ENCODE data around the gene CNMD. TPM values are rescaled to one million over a fixed set of nuclear protein-coding genes. Genes with fewer than 3 reads are reported as not detected.
A peak's percentile ranks its signal among the peaks of the same experiment; 100 is the strongest.

The CNMD gene
- total RNA-seq, 1 donor from 2014 or later: 1.1 TPM

GRCh38 chr13:52670726-52671125, 68.9 kb downstream of the CNMD start:
- Mint-ChIP-seq H3K27me3 (no peaks in the 10 kb centered on the region), H3K4me1 (ENCODE audit: low read depth) (peaks cover 3% of the 10 kb centered on the region), H3K9me3 (ENCODE audit: low read depth) (no peaks in the 10 kb centered on the region), H3K36me3 (ENCODE audit: insufficient read depth) (peaks cover 12% of the 10 kb centered on the region), H3K27ac (no peak overlapping the region), H3K4me3 (ENCODE audit: low read depth) (no peak overlapping the region)
- TF ChIP-seq CTCF (IDR thresholded peaks at IDR 0.05; ENCODE audit: unreplicated experiment): no peak
- DNase-seq (ENCODE audit: low spot score, unreplicated experiment): no peak

GRCh38 chr13:52669677-52670076, 69.9 kb downstream of the CNMD start:
- no peak for TF ChIP-seq CTCF (IDR thresholded peaks at IDR 0.05; ENCODE audit: unreplicated experiment)
- Mint-ChIP-seq H3K27me3 (no peaks in the 10 kb centered on the region), H3K4me1 (ENCODE audit: low read depth) (peaks cover 3% of the 10 kb centered on the region), H3K36me3 (ENCODE audit: insufficient read depth) (peaks cover 14% of the 10 kb centered on the region), H3K9me3 (ENCODE audit: low read depth) (no peaks in the 10 kb centered on the region), H3K4me3 (ENCODE audit: low read depth) (no peak overlapping the region), H3K27ac (no peak overlapping the region)
- DNase-seq (ENCODE audit: low spot score, unreplicated experiment): no peak

- no peak for DNase-seq (ENCODE audit: low spot score, unreplicated experiment)
- no peak overlapping the region for H3K27ac Mint-ChIP-seq
- peak; percentile 54 for TF ChIP-seq CTCF (IDR thresholded peaks at IDR 0.05; ENCODE audit: unreplicated experiment)
- peaks cover 13% of the 10 kb centered on the region for H3K36me3 Mint-ChIP-seq (ENCODE audit: insufficient read depth)
- H3K4me3 Mint-ChIP-seq (ENCODE audit: low read depth): no peak overlapping the region
- H3K27me3 Mint-ChIP-seq: no peaks in the 10 kb centered on the region
- H3K9me3 Mint-ChIP-seq (ENCODE audit: low read depth): no peaks in the 10 kb centered on the region
- H3K4me1 Mint-ChIP-seq (ENCODE audit: low read depth): no peaks in the 10 kb centered on the region
Observed at GRCh38 chr13:52665325-52665724, 74.3 kb downstream of the CNMD start.

- no peak for TF ChIP-seq CTCF (IDR thresholded peaks at IDR 0.05; ENCODE audit: unreplicated experiment)
- Mint-ChIP-seq H3K4me3 (ENCODE audit: low read depth) (no peak overlapping the region), H3K27me3 (no peaks in the 10 kb centered on the region), H3K36me3 (ENCODE audit: insufficient read depth) (peaks cover 16% of the 10 kb centered on the region), H3K27ac (no peak overlapping the region), H3K4me1 (ENCODE audit: low read depth) (no peaks in the 10 kb centered on the region), H3K9me3 (ENCODE audit: low read depth) (no peaks in the 10 kb centered on the region)
- no peak for DNase-seq (ENCODE audit: low spot score, unreplicated experiment)
Observed at GRCh38 chr13:52664272-52664671, 75.3 kb downstream of the CNMD start.

GRCh38 chr13:52659340-52659739, 80.3 kb downstream of the CNMD start:
- Mint-ChIP-seq H3K27me3 (no peaks in the 10 kb centered on the region), H3K4me1 (ENCODE audit: low read depth) (no peaks in the 10 kb centered on the region), H3K27ac (no peak overlapping the region), H3K36me3 (ENCODE audit: insufficient read depth) (peaks cover 7% of the 10 kb centered on the region), H3K9me3 (ENCODE audit: low read depth) (no peaks in the 10 kb centered on the region), H3K4me3 (ENCODE audit: low read depth) (no peak overlapping the region)
- no peak for TF ChIP-seq CTCF (IDR thresholded peaks at IDR 0.05; ENCODE audit: unreplicated experiment)
- no peak for DNase-seq (ENCODE audit: low spot score, unreplicated experiment)

Other genes starting within 250 kb of the CNMD start
- 10.7 and 12.0 TPM in 2 replicates for gene HNRNPA1L2, start 97.4 kb downstream of the CNMD start, total RNA-seq
- gene SUGT1, start 87.0 kb downstream of the CNMD start, total RNA-seq: 67.8 and 68.0 TPM in 2 replicates
- gene PCDH8, start 108.8 kb upstream of the CNMD start, total RNA-seq: 0.17 and 0.42 TPM in 2 replicates

Measured in progenitor cell of endocrine pancreas (in vitro differentiated cells).